ENCODE measurements around the gene DHX15. TPM values are rescaled to one million over a fixed set of nuclear protein-coding genes. Genes with fewer than 3 reads are reported as not detected.

The DHX15 gene
- total and polyA plus RNA-seq, 9 of the 15 experiments (the other 6 are each of a cell fraction or from before 2014, with no cell fraction given), result 165 to 287 (median 208) TPM

- no peak for TF ChIP-seq ZBTB5 (IDR thresholded peaks at IDR 0.05)
- TF ChIP-seq, protein P1, sequence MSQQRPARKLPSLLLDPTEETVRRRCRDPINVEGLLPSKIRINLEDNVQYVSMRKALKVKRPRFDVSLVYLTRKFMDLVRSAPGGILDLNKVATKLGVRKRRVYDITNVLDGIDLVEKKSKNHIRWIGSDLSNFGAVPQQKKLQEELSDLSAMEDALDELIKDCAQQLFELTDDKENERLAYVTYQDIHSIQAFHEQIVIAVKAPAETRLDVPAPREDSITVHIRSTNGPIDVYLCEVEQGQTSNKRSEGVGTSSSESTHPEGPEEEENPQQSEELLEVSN (IDR thresholded peaks at IDR 0.05; ENCODE audit: borderline replicate concordance in 1 of 2, extremely low read depth in 1 of 2, insufficient read depth in 1 of 2, insufficient read length in 1 of 2, low read depth in 1 of 2, low read length in 1 of 2, poor library complexity in 1 of 2, severe bottlenecking in 1 of 2), result no peak
These were observed 6.0 kb downstream of the DHX15 start (continued) for GRCh38 chr4:24578364-24578763.

DNA sequence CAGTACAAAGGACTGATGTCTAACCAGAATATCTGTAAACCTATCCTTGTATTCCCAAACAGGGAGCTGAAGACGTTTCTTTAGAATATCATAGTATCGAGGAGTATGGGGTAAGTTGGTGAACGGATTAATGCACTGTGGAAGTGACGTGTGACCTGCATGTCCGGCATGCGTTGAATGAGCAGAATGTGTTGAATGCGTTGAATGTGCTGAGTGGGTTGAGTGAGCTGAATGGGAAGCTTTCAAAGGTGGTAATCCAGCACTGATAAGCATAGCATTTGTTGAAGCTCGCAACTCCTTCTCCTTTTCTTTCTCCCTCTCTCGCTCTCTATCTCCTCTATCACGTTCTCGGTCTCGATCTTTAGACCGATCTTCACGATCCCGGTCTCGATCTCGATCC lies 8.1 kb downstream of the DHX15 start:
- POLR2A ChIA-PET, result interaction anchor here (0.6 to 0.9 kb wide), 2 partner anchors 8 to 38 kb away, joined by 3 to 4 read pairs; partner anchors contain the start of gene DHX15
- 92% methylated on average over 17 of the region's 17 CpGs for WGBS (ENCODE audit: insufficient coverage, low coverage, missing lambda C conversion rate)
- no peak overlapping the region for H3K4me2 ChIP-seq (ENCODE audit: insufficient read depth, low read length)

More for the DNA sequence above, 8.1 kb downstream of the DHX15 start:
- H3K4me3 ChIP-seq, result no peak overlapping the region
- peaks cover 100% of the 10 kb centered on the region for H3K79me2 ChIP-seq (ENCODE audit: control insufficient read depth, insufficient read depth, low read length)
- no peak for DNase-seq (ENCODE audit: extremely low read depth in 1 of 4, low spot score in 3 of 4)
- peaks cover 95% of the 10 kb centered on the region for H3K36me3 ChIP-seq (ENCODE audit: control insufficient read depth, insufficient read depth, low read length)
- H3K9me3 ChIP-seq (replicated peaks; ENCODE audit: control insufficient read depth, insufficient read depth, low read depth, low read length), result no peaks in the 10 kb centered on the region
- H3K9ac ChIP-seq (ENCODE audit: insufficient read depth in 1 of 2, low read depth in 2 of 2, low read length in 2 of 2), result no peak overlapping the region
- H3K4me1 ChIP-seq (replicated peaks in 1 of 2; ENCODE audit: control insufficient read depth in 2 of 2, insufficient read depth in 2 of 2, low read length in 2 of 2), result peaks cover 3 to 10% of the 10 kb centered on the region in 2 experiments; a peak in 4 of 5 replicates
- no peak for ATAC-seq
- H4K20me1 ChIP-seq (replicated peaks; ENCODE audit: control insufficient read depth, insufficient read depth, low read length), result peaks cover 66% of the 10 kb centered on the region
- intact Hi-C loops (cut with micrococcal nuclease), result no loop called here
- H2AFZ ChIP-seq (ENCODE audit: low read depth, low read length), result no peak overlapping the region
- in situ Hi-C loops (cut with MboI), result no loop called here
- CTCF ChIA-PET (ENCODE audit: low intra/inter-chr PET ratio), result no interaction called here
- no peak for FAIRE-seq
- no peaks in the 10 kb centered on the region for H3K9me1 ChIP-seq (ENCODE audit: control insufficient read depth, insufficient read depth, low read length)
- no TSS peak for BruUV-seq (replicated peaks)
- no peaks in the 10 kb centered on the region for H3K27me3 ChIP-seq (ENCODE audit: control insufficient read depth in 2 of 2, insufficient read depth in 2 of 2, low read length in 2 of 2)
- H3K27ac ChIP-seq (ENCODE audit: extremely low read depth, low read depth, low read length), result no peak overlapping the region
- TF ChIP-seq HNRNPK (IDR thresholded peaks at IDR 0.05; ENCODE audit: low read depth, low read length, poor library complexity, severe bottlenecking), result no peak
- TF ChIP-seq, protein P2, sequence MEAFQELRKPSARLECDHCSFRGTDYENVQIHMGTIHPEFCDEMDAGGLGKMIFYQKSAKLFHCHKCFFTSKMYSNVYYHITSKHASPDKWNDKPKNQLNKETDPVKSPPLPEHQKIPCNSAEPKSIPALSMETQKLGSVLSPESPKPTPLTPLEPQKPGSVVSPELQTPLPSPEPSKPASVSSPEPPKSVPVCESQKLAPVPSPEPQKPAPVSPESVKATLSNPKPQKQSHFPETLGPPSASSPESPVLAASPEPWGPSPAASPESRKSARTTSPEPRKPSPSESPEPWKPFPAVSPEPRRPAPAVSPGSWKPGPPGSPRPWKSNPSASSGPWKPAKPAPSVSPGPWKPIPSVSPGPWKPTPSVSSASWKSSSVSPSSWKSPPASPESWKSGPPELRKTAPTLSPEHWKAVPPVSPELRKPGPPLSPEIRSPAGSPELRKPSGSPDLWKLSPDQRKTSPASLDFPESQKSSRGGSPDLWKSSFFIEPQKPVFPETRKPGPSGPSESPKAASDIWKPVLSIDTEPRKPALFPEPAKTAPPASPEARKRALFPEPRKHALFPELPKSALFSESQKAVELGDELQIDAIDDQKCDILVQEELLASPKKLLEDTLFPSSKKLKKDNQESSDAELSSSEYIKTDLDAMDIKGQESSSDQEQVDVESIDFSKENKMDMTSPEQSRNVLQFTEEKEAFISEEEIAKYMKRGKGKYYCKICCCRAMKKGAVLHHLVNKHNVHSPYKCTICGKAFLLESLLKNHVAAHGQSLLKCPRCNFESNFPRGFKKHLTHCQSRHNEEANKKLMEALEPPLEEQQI (IDR thresholded peaks at IDR 0.05), result peak; percentile 69; the same call in 1 of the 2 replicates

Data from K562 (cell line).